ENCODE data around the gene ZNF407.

Gene ZNF407

DNA sequence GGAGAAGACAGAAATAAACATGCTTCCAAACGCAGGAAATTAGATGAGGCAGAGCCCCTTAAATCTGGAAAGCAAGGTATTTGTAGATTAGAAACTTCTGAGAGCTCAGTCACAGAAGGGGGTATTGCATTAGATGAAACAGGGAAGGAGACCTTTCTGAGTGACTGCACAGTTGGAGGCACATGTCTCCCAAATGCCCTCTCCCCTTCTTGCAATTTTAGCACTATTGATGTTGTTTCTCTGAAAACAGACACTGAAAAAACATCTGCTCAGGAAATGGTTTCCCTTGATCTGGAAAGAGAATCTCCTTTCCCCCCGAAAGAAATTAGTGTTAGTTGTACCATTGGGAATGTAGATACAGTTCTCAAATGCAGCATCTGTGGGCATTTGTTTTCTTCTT lies 33.5 kb downstream of the ZNF407 start:
- DNase-seq (ENCODE audit: low spot score): no peak

DNA sequence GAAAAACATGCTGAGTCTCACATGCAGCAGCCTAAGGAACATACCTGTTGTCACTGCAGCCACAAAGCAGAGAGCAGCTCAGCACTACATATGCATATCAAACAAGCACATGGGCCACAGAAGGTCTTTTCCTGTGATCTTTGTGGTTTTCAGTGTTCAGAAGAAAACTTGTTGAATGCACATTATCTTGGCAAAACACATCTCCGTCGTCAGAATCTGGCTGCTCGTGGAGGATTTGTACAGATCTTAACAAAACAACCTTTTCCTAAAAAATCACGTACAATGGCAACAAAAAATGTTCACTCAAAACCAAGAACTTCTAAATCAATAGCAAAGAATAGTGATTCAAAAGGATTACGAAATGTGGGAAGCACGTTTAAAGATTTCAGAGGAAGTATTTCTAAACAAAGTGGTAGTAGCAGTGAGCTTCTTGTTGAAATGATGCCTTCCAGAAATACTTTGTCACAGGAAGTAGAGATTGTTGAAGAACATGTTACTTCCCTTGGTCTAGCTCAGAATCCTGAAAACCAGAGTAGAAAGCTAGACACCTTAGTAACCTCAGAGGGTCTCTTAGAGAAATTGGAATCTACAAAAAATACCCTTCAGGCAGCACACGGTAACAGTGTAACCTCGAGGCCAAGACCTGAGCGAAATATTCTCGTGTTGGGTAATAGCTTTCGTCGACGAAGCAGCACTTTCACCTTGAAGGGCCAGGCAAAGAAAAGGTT lies 34.1 kb downstream of the ZNF407 start:
- DNase-seq (ENCODE audit: low spot score): no peak

DNA sequence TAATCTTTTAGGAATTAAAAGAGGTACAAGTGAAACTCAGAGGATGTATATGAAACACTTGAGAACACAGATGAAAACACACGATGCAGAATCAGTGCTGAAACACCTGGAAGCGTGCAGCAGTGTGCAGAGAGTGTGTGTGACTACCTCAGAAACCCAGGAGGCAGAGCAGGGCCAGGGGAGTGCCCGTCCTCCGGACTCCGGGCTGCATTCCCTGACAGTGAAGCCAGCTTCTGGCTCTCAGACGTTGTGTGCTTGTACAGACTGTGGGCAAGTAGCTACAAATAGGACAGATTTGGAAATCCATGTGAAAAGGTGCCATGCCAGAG lies 34.6 kb downstream of the ZNF407 start:
- no peak for DNase-seq (ENCODE audit: low spot score)

DNA sequence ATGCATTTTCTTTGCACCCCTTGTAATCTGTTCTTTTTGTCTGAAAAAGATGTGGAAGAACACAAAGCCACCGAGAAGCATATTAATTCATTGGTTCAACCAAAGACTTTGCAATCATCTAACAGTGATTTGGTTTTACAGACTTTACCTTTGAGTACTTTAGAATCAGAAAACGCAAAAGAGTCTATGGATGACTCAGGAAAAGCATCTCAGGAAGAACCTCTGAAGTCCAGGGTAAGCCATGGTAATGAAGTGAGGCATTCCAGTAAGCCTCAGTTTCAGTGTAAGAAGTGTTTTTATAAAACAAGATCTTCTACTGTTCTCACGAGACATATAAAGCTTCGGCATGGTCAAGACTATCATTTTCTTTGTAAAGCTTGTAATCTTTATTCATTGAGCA lies 35.2 kb downstream of the ZNF407 start:
- DNase-seq (ENCODE audit: low spot score): no peak

DNA sequence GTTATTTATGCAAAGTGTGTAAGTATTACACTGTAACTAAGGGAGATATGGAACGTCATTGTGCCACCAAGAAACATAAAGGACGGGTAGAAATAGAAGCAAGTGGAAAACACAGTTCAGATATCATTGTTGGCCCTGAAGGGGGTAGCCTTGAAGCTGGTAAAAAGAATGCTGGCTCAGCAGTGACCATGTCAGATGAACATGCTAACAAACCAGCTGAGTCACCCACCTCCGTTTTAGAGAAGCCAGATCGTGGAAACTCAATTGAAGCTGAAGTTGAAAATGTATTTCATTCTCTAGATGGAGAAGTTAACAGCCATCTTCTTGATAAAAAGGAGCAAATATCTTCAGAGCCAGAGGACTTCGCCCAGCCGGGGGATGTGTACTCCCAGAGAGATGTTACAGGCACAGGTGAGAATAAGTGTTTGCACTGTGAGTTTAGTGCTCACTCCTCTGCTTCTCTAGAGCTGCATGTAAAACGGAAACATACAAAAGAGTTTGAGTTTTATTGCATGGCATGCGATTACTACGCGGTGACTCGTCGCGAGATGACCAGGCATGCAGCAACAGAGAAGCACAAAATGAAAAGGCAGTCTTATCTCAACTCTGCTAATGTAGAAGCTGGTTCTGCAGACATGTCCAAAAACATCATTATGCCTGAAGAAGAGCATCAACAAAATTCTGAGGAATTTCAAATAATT lies 36.1 kb downstream of the ZNF407 start:
- DNase-seq (ENCODE audit: low spot score): no peak

DNA sequence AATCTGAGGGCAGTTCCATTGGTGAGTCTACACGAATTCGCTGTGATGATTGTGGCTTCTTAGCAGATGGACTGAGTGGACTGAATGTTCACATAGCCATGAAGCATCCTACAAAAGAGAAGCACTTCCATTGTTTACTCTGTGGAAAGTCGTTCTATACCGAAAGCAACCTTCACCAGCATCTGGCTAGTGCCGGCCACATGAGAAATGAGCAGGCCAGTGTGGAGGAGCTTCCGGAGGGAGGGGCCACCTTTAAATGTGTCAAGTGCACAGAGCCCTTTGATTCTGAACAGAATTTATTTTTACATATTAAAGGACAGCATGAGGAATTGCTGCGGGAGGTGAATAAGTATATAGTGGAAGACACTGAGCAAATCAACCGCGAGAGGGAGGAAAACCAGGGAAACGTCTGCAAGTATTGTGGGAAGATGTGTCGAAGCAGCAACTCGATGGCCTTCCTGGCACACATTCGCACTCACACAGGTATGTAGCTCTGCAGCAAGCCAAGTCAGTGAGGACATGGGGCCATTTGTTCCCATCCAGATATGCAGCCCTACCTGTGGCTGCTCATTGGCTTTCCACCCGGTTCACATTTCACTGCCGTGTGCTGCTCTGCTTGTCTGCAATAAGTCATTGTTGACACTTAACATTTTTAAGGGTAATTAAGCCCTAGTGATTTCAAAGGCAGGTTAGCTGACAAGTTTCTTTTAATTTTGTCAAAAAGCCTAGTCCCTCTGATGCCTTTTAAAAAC lies 37.7 kb downstream of the ZNF407 start:
- DNase-seq (ENCODE audit: low spot score): no peak

DNA sequence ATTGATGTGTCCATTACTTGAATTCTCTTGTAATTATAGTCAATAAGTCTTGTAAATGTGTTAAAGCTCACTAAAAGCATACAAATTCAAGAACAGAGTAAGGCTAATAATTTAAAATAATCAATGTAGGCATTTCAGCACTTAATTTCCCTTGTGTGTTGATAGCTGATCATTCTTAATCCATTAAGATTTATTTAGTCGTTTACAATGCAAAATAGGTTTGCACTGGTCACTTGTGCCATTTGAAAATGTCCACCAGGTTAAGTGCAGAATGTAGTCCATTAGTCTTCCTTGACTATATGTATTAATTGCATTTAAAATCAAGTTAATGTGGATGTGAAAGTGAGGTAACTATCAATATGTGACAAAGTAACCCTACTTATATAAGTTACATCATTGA lies 39.4 kb downstream of the ZNF407 start:
- no peak for DNase-seq (ENCODE audit: low spot score)

DNA sequence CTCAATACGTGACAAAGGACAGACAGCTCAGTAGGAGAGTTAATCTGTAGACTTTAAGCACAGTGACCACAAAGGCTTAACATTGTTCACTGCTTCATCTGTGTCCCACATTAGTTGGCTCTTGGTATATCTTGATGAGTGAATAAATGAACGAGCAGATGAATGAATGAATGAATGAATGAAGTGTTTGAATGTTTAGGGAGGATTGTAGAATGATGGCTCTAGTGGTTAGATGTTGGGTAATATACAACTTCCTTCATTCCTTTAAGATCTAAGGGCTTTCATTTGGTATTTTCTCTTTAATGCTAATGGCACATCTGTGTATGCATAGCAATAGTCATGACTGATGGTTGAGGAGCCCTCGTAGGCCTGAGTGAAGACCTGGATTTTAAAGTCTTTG lies 40.5 kb downstream of the ZNF407 start:
- DNase-seq (ENCODE audit: low spot score): no peak

DNA sequence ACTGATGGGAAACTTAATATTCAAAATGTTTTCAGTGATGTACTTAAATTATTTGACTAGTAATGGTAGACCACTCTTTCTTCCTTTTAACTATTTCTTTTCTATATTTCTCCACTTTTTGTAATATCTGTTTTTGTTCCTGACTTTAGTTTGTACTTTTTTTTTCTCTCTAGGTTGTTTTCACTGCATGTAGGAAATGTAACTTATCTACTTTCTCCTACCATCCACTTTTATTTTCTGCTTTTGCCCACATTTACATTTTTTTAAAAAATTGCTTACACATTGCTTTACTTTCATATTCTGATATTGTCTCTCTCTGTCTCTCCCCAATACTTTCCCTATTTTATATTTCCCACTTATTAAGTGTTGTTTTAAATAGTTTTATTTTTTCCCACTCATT lies 47.0 kb downstream of the ZNF407 start:
- no peak for DNase-seq (ENCODE audit: low spot score)

DNA sequence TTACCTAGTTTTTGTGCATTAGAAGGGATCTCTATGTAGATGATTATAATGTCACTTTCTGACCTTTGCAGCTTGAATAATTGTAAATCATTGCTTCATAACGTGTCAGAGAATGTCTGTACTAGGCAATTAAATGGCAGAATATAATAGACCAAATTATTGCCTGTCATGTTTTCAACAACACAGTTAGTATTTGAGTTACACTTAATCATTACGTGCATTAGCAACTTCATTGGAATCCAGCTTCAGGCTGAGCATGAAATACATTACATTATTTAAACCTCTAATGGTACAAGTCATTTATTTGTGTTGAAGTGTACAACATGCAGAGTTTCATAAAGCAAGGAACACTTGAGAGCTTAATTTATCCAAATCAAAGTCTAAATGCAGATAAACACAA lies 48.0 kb downstream of the ZNF407 start:
- DNase-seq (ENCODE audit: low spot score): no peak

DNA sequence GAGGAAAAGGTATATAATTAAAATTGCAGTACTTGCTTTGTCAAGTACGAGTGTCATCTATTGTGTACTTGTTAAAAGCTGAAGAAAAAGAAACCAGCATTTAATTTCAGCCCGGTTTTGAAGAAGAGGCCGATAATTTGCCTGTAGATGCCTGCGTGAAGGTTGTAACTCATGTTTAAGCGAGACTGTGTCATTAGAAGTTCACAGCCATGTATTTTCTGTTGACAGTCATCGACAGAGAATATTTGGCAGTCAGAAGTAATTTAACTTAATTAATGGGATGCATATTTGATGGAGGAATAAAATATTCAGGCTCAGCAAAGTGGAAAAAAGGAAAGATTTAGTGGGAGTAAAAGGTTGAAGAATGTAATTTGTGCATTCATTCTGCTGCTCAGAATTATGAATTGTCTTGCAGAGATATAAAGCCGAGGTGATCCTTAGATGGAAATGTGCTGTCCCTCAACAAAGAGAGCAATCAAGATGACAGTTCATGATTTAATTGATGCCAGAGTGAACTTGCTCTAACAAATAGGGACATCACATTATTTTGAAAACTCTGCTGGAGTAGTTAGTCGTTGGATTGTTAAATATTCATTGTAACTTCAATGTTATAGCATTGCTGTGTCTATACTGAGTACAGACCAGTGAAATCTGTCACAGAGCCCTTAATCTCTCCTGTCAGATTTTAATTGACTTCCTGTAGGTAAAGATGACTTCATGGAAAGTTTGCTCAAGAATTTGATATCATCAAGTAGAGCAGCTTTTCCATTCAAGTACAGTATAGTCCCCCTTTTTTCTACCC lies 53.9 kb downstream of the ZNF407 start:
- no peak for DNase-seq (ENCODE audit: low spot score)

DNA sequence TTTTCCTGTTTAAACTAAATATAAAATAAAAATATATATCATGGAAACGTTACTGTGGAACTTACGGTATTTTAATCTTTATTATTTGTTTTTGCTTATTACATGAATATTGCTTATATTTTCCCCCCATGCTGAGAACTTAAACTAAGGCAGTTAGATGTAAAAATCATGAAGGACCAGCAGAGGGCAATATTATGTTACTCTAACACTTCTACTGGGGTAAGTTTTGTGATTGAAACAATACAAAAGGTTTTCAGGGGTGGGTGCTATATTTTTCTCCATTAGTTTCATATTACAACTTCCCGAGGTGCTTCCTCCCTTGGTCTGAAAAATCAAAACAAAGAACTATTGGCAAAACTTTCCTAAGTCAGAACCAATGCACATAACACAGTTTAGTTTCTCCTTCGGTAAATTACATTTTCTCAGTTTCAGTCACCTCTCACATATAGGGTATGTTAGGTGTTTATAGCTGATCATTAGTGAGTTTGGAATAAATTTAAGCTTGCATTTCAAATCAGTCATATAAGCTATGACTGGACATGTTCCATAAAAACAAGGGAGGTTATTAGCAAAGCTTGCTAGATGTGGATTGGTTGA lies 54.8 kb downstream of the ZNF407 start:
- no peak for DNase-seq (ENCODE audit: low spot score)

DNA sequence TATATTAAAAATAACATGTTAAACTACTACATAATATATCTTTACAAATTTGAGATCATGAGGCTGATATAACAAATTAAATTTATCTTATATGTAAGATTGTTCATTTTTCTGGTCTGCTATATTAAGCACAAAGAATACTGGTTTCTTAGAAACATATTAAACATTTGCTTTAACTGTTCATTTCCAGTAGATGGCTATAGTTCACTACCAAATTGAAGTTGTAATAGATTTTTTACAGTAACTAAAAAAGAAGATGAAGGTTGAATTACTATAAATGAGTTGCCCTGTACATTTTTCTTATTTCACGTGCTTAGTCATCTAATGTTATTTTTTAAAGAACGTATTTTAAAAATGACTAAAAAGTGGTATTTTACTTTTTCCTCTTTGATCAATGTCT lies 57.0 kb downstream of the ZNF407 start:
- DNase-seq (ENCODE audit: low spot score): no peak

DNA sequence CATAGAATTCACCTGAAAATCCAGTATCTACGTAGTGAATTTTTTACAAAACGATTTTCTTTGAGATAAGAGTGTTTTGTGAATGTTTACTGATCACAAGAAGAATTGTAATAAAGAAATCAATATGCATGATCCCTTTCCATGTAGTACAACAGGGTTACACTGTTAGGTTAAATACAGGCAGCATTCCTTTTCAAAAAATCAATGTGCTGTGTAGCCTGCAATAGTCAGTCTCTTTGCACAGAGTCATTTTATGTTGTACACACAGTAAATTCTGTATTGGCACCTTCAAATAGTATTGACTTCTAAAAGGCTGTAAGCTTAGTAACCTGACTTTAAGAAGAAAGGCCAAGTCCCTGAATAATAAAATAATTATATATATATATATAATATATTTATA lies 63.3 kb downstream of the ZNF407 start:
- DNase-seq (ENCODE audit: low spot score): no peak

DNA sequence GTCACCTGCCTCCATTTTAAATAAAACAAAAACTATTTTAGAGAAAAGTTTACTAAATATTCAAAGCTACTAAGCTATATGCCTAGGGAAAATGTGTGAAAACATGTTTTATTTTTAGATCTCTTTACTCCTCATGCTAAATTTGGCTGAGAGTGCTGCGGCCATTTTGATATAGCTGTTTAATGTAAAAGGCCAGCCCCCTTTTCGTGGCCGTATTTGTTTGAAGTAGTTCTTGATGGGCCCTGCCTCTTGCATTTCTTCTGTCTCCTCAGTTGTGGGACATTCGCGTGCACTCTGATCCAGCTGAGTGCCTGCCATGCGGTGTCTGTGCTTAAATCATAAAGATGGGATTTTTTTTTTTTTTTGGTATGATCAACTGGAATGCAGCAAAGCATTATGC lies 64.0 kb downstream of the ZNF407 start:
- DNase-seq (ENCODE audit: low spot score): no peak

DNA sequence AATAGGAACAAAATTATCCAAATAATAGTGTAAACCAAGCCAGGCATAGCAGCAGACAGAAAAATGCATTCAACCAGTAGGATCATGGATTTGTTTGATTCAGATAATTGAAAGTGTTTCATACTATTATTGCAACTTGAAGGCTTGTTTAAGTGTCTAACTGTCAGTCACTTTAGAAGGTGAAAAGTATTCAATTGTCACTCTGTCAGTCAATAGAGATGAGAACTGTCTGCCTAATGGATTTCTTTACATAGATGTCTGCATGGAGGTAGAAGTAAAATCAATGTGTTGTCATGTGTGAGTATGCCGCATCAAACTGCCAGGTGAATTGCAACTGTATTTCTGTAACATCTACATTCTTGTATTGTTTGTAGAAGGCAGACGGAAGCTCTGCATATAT lies 65.0 kb downstream of the ZNF407 start:
- no peak for DNase-seq (ENCODE audit: low spot score)

DNA sequence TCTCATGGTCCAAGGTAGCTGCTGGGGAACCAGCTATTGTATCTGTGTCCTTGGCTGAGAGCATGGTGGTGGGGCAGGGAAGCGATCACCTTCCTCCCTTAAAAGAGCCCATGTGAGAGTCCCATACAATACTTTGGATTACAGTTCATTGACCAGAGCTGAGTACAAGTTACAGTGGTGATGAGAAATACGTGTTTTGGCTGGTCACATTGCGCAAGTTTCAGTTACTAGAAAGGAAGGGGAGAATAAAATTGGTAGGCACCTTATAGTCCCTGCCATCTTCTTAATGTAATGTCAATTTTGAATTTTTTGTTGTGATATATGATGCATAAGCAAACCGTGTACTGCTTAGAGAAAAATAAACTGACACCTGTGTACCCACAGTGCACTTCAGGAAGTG lies 67.7 kb downstream of the ZNF407 start:
- DNase-seq (ENCODE audit: low spot score): no peak

DNA sequence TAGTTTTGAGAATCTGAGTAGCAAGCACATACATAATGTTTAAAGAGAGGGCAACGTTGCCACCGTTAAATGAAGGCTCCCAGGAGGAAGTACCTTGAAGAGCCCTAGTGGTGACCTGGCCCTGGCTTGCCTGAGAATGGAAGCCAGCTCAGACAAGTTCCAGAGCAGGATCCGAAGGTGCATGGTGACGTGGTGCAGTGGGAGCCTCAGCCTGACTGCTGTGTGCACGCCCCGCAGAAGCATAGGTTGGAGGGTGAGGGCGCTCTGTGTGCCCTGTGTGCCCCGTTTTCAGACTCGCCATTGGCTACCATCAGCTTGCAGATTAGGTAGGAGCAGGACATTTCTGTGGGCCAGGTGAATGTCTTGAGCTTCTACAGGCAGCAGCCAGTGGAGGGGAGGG lies 68.2 kb downstream of the ZNF407 start:
- no peak for DNase-seq (ENCODE audit: low spot score)

DNA sequence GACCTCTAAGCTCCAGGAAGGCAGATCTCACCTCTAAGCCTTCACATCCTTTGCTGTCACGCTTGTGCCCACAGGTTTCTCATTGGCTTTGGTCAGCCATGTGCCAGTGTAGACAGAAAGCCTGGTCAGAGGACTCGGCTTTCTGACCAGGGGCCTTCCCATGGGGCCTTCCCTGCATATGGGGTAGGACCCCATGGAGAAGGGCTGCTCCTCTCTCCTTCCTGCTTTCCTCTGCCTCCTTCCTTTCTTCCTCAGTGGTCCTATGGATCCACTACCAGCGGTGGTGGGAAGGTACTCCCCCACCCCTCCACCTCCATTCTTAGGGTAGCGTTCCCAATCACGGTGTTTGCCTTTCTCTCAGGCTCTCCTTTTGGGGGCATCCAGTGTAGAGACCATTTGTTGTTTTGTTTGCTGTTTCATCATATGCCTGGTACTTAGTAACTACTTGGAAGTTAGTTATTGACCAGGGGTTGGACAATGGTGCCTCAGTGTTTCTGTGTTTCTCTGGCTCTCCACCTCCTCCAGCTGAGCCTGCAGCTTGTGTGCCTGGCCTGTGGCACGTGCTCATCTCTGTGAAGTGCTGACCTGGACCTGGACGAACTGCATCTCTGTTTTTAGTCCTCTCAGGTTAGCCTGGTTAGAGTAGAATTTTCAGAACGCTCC lies 71.6 kb downstream of the ZNF407 start:
- DNase-seq (ENCODE audit: low spot score): no peak

DNA sequence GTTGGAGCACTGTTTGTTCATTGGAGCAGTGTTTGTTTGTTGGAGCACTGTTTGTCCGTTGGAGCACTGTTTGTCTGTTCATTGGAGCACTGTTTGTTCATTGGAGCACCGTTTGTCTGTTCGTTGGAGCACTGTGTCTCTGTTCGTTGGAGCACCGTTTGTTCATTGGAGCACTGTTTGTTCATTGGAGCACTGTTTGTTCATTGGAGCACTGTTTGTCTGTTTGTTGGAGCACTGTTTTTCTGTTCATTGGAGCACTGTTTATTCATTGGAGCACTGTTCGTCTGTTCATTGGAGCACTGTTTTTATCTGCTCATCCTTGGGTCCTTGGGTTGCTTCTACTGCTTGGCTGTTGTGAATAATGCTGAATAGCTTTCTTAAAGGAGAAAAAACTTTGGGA lies 74.7 kb downstream of the ZNF407 start:
- DNase-seq (ENCODE audit: low spot score): no peak

DNA sequence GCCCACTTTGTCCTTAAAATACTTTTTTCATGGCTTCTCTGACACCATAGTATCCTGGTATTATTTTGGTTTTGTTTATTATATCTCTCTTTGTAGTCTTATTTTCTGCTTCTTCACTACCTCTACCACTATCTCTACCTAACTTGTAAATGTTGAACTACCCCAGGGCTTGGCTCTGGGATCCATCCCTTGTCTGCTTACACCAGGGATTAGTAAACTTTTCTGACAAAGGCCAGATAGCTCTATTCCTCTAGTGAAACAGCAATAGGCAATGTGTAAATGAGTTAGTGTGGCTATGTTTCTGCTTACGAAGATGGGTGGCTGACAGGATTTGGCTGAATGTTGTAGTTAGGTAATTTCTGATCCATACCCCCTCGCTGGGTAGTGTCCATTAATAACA lies 76.8 kb downstream of the ZNF407 start:
- no peak for DNase-seq (ENCODE audit: low spot score)

Measured in D341Med (cell line).